KMS-11 (cell line): ENCODE data around the gene GPR68.

ENCODE experiments used
- H2AFZ ChIP-seq: fragments of 200-600 bp; sonication (generic); 2 replicates; pipeline ENCODE4 v1.6.1; 2016; ENCODE audit warnings: antibody characterized with exemption, mixed run types, low read depth
- H3K27ac ChIP-seq: fragments of 200-600 bp; sonication (generic); 2 replicates; pipeline ENCODE4 v1.6.1; 2016; ENCODE audit warnings: mild to moderate bottlenecking, mixed run types
- H3K27me3 ChIP-seq: fragments of 200-600 bp; sonication (generic); 2 replicates; pipeline ENCODE4 v1.6.1; 2017; ENCODE audit warnings: mild to moderate bottlenecking, low read depth, mixed run types, moderate library complexity; ENCODE audit not compliant: insufficient read depth
- H3K36me3 ChIP-seq: fragments of 200-600 bp; sonication (generic); 2 replicates; pipeline ENCODE4 v1.6.1; 2017; ENCODE audit warnings: mild to moderate bottlenecking, mixed run types; ENCODE audit not compliant: insufficient read depth
- H3K4me1 ChIP-seq: fragments of 200-600 bp; sonication (generic); 2 replicates; pipeline ENCODE4 v1.6.1; 2016; ENCODE audit warnings: mild to moderate bottlenecking, low read depth, mixed run types; ENCODE audit not compliant: poor library complexity, severe bottlenecking
- H3K4me2 ChIP-seq: fragments of 200-600 bp; sonication (generic); 2 replicates; pipeline ENCODE4 v1.7.0; 2016; ENCODE audit warnings: mild to moderate bottlenecking, mixed run types
- H3K4me3 ChIP-seq: fragments of 200-600 bp; sonication (generic); IDR thresholded peaks from 2 replicates; pipeline ENCODE4 v1.6.1; 2017; ENCODE audit warnings: low read depth, low read length, mixed read lengths; ENCODE audit not compliant: insufficient read depth
- H3K79me2 ChIP-seq: fragments of 200-600 bp; sonication (generic); 2 replicates; pipeline ENCODE4 v1.6.1; 2016; ENCODE audit warnings: low read depth, mixed run types; ENCODE audit not compliant: insufficient read depth
- H3K9ac ChIP-seq: fragments of 200-600 bp; sonication (generic); 2 replicates; pipeline ENCODE4 v1.6.1; 2016; ENCODE audit warnings: mild to moderate bottlenecking, mixed run types
- H4K20me1 ChIP-seq: fragments of 200-600 bp; sonication (generic); 2 replicates; pipeline ENCODE4 v1.6.1; 2016; ENCODE audit warnings: mild to moderate bottlenecking, mixed run types; ENCODE audit not compliant: insufficient read depth
- CTCF ChIP-seq: fragments of 200-600 bp; sonication (generic); conservative IDR thresholded peaks from 2 replicates; pipeline ENCODE4 v1.6.1; 2017; ENCODE audit warnings: low read depth, mild to moderate bottlenecking, antibody characterized with exemption, low read length, moderate library complexity, mixed read lengths

The GPR68 gene

GRCh38 chr14:91258876-91259275 is 14.4 kb upstream of the GPR68 start:
- Histone ChIP-seq H3K27me3 (no peaks in the 10 kb centered on the region), H3K4me1 (peaks cover 7% of the 10 kb centered on the region), H3K27ac (no peak overlapping the region), H3K4me3 (no peak overlapping the region), H3K4me2 (no peak overlapping the region), H2AFZ (no peak overlapping the region), H4K20me1 (no peaks in the 10 kb centered on the region), H3K36me3 (no peaks in the 10 kb centered on the region), H3K9ac (no peak overlapping the region), H3K79me2 (no peaks in the 10 kb centered on the region)
- TF ChIP-seq CTCF, result no peak

- peaks cover 11% of the 10 kb centered on the region for H3K4me1 ChIP-seq
These were observed 13.6 kb upstream of the GPR68 start for GRCh38 chr14:91258011-91258618.

GRCh38 chr14:91257328-91258010 is 13.0 kb upstream of the GPR68 start:
- H2AFZ ChIP-seq, result no peak overlapping the region
- H3K27ac ChIP-seq, result no peak overlapping the region
- no peaks in the 10 kb centered on the region for H4K20me1 ChIP-seq
- H3K4me1 ChIP-seq, result peaks cover 16% of the 10 kb centered on the region
- no peak overlapping the region for H3K4me2 ChIP-seq
- H3K4me3 ChIP-seq, result no peak overlapping the region
- H3K79me2 ChIP-seq, result no peaks in the 10 kb centered on the region
- TF ChIP-seq CTCF, result no peak
- H3K36me3 ChIP-seq, result no peaks in the 10 kb centered on the region
- H3K9ac ChIP-seq, result no peak overlapping the region
- no peaks in the 10 kb centered on the region for H3K27me3 ChIP-seq

More at GRCh38 chr14:91258011-91258618, 13.6 kb upstream of the GPR68 start:
- TF ChIP-seq CTCF, result no peak
- Histone ChIP-seq H3K27ac (no peak overlapping the region), H4K20me1 (no peaks in the 10 kb centered on the region), H3K9ac (no peak overlapping the region), H3K4me2 (no peak overlapping the region), H3K27me3 (no peaks in the 10 kb centered on the region), H3K79me2 (no peaks in the 10 kb centered on the region), H3K36me3 (no peaks in the 10 kb centered on the region), H2AFZ (no peak overlapping the region), H3K4me3 (no peak overlapping the region)

- no peak overlapping the region for H3K4me2 ChIP-seq
- no peak for TF ChIP-seq CTCF
- no peak overlapping the region for H3K27ac ChIP-seq
- H3K79me2 ChIP-seq, result no peaks in the 10 kb centered on the region
- no peaks in the 10 kb centered on the region for H3K36me3 ChIP-seq
- no peak overlapping the region for H2AFZ ChIP-seq
- no peaks in the 10 kb centered on the region for H4K20me1 ChIP-seq
- H3K9ac ChIP-seq, result no peak overlapping the region
- no peaks in the 10 kb centered on the region for H3K27me3 ChIP-seq
- H3K4me1 ChIP-seq, result peaks cover 24% of the 10 kb centered on the region
- no peak overlapping the region for H3K4me3 ChIP-seq
These were observed 12.2 kb upstream of the GPR68 start for GRCh38 chr14:91256661-91257060.
